GM11168 (cell line): Measurements from ENCODE around the gene RHBG.
"Not testable (repeated sequence)": the region's sequence is repeated elsewhere in the genome, so short reads cannot be mapped to it uniquely, and the experiment has no call there.

Source experiments
- in situ Hi-C: fragments of 300-500 bp; cut with MboI; formaldehyde crosslinking; loops from one replicate; pipeline ENCODE4 v1.12.0; 2022; ENCODE audit warnings: low sequenced_read_pairs; ENCODE audit not compliant: unreplicated experiment

The RHBG gene

GRCh38 chr1:156359249-156359648, 9.8 kb upstream of the RHBG start:
- in situ Hi-C loops = no loop called here

- in situ Hi-C loops = no loop called here
These were observed 9.0 kb upstream of the RHBG start for GRCh38 chr1:156359973-156360372.

- in situ Hi-C loops = no loop called here
These were observed 8.5 kb upstream of the RHBG start for GRCh38 chr1:156360534-156360933.

- in situ Hi-C loops = no loop called here
These were observed 3.3 kb upstream of the RHBG start for GRCh38 chr1:156365754-156366153.

- in situ Hi-C loops = no loop called here
These were observed 2.4 kb upstream of the RHBG start for GRCh38 chr1:156366378-156367166.

- in situ Hi-C loops = no loop called here
These were observed 1.4 kb upstream of the RHBG start for GRCh38 chr1:156367383-156368156.

- in situ Hi-C loops = no loop called here
These were observed 803 bp upstream of the RHBG start for GRCh38 chr1:156368157-156368658.

GRCh38 chr1:156369685-156370286, 775 bp downstream of the RHBG start:
- in situ Hi-C loops = not testable (repeated sequence)

- in situ Hi-C loops = no loop called here
These were observed 2.7 kb downstream of the RHBG start for GRCh38 chr1:156371553-156372264.

GRCh38 chr1:156372265-156372586, 3.2 kb downstream of the RHBG start:
- in situ Hi-C loops = no loop called here

- in situ Hi-C loops = no loop called here
These were observed 3.9 kb downstream of the RHBG start for GRCh38 chr1:156372876-156373275.

- in situ Hi-C loops = no loop called here
These were observed 4.5 kb downstream of the RHBG start for GRCh38 chr1:156373546-156373945.

- in situ Hi-C loops = no loop called here
These were observed 7.1 kb downstream of the RHBG start for GRCh38 chr1:156376146-156376545.

- in situ Hi-C loops = no loop called here
These were observed 8.2 kb downstream of the RHBG start for GRCh38 chr1:156376958-156377919.

- in situ Hi-C loops = no loop called here
These were observed 9.5 kb downstream of the RHBG start for GRCh38 chr1:156378557-156378956.

GRCh38 chr1:156379420-156380165, 10.6 kb downstream of the RHBG start:
- in situ Hi-C loops = loop anchor here (5.0 kb wide), 2 partner anchors 73 to 228 kb away; no protein-coding TSS in a partner anchor

GRCh38 chr1:156382561-156382960, 13.6 kb downstream of the RHBG start:
- in situ Hi-C loops = loop anchor here (5.0 kb wide), 2 partner anchors 70 to 225 kb away; no protein-coding TSS in a partner anchor

- in situ Hi-C loops = loop anchor here (5.0 kb wide), 2 partner anchors 69 to 224 kb away; no protein-coding TSS in a partner anchor
These were observed 14.0 kb downstream of the RHBG start for GRCh38 chr1:156383023-156383422.
